Caco-2 (cell line): ENCODE data around the gene SDF2L1. TPM values are rescaled to one million over a fixed set of nuclear protein-coding genes. Genes with fewer than 3 reads are reported as not detected.

Experiments used
- BruUV-seq: library from RNA; stranded (reverse); fragments of 400-500 nt; replicated peaks from 2 replicates; lab custom pipeline; 2021; lab: Mats Ljungman, UMichigan
- CTCF ChIA-PET: fragments of 300-600 bp; sonication (Branson Sonifier 250); formaldehyde crosslinking; loops from one replicate; lab custom pipeline; 2022; ENCODE audit warnings: antibody characterized with exemption; lab: Charles Lee
- POLR2A ChIA-PET: fragments of 300-600 bp; sonication (Branson Sonifier 250); formaldehyde crosslinking; loops from one replicate; lab custom pipeline; 2022; ENCODE audit warnings: antibody characterized with exemption; lab: Charles Lee
- DNase-seq, 2 experiments: peaks; one replicate each; pipeline versions ENCODE4 v3.0.0 to v3.0.0-alpha.2; 2020 to 2022
- H3K27me3 ChIP-seq: replicated peaks from 2 replicates; pipeline ENCODE4 v1.6.0; 2011; ENCODE audit warnings: low read length; ENCODE audit not compliant: control insufficient read depth, insufficient read depth
- H3K36me3 ChIP-seq: 2 replicates; pipeline ENCODE4 v1.5.1; 2011; ENCODE audit warnings: low read length; ENCODE audit not compliant: control insufficient read depth, insufficient read depth
- H3K4me1 ChIP-seq: fragments of 250-450 bp; sonication (Bioruptor Pico); 2 replicates; pipeline ENCODE4 v1.5.1; 2020; ENCODE audit warnings: mild to moderate bottlenecking
- H3K4me3 ChIP-seq: 2 replicates; pipeline ENCODE4 v1.5.1; 2011; ENCODE audit warnings: low read depth, mild to moderate bottlenecking, control low read depth, low read length
- H3K9me3 ChIP-seq: fragments of 250-450 bp; sonication (Bioruptor Pico); 2 replicates; pipeline ENCODE4 v1.5.1; 2020; ENCODE audit warnings: mild to moderate bottlenecking, moderate library complexity
- H3K27ac Mint-ChIP-seq: one replicate; pipeline ENCODE4 v1.8.0; 2022; ENCODE audit warnings: mixed read lengths; ENCODE audit not compliant: unreplicated experiment
- H3K27me3 Mint-ChIP-seq: one replicate; pipeline ENCODE4 v1.8.0; 2022; ENCODE audit warnings: mixed read lengths; ENCODE audit not compliant: insufficient read depth, unreplicated experiment
- H3K36me3 Mint-ChIP-seq: one replicate; pipeline ENCODE4 v1.8.0; 2022; ENCODE audit warnings: mild to moderate bottlenecking, mixed read lengths; ENCODE audit not compliant: insufficient read depth, unreplicated experiment
- H3K4me1 Mint-ChIP-seq: one replicate; pipeline ENCODE4 v1.8.0; 2022; ENCODE audit warnings: low read depth, mixed read lengths; ENCODE audit not compliant: unreplicated experiment
- H3K4me3 Mint-ChIP-seq: one replicate; pipeline ENCODE4 v1.8.0; 2022; ENCODE audit warnings: mild to moderate bottlenecking, moderate library complexity, mixed read lengths; ENCODE audit not compliant: unreplicated experiment
- H3K9me3 Mint-ChIP-seq: one replicate; pipeline ENCODE4 v1.8.0; 2022; ENCODE audit warnings: mixed read lengths; ENCODE audit not compliant: unreplicated experiment
- intact Hi-C: fragments of 100-400 bp; cut with micrococcal nuclease; formaldehyde crosslinking; loops from one replicate; pipeline ENCODE4 v1.10.0; 2022; ENCODE audit not compliant: unreplicated experiment
- total RNA-seq: library from RNA; stranded (reverse); gene quantifications from 2 replicates; pipeline ENCODE4 v1.2.3, GENCODE V29; 2022
- TF ChIP-seq, protein P1 (sequence below), 2 experiments: fragments of 200-600 bp in 1 of 2; IDR thresholded peaks; 1 replicate in 1 of 2; 2 replicates in 1 of 2; pipeline versions ENCODE4 v1.5.1 to v1.8.0; 2011 to 2022; ENCODE audit warnings: antibody characterized with exemption in 1 of 2, control low read depth in 1 of 2, inconsistent platforms in 1 of 2, low read depth in 1 of 2, low read length in 1 of 2, mild to moderate bottlenecking in 1 of 2, moderate library complexity in 1 of 2; ENCODE audit not compliant: insufficient read depth in 1 of 2, severe bottlenecking in 1 of 2, unreplicated experiment in 1 of 2

Gene SDF2L1
- total RNA-seq, 1 experiment from 2014 or later = 48.5 TPM

DNA sequence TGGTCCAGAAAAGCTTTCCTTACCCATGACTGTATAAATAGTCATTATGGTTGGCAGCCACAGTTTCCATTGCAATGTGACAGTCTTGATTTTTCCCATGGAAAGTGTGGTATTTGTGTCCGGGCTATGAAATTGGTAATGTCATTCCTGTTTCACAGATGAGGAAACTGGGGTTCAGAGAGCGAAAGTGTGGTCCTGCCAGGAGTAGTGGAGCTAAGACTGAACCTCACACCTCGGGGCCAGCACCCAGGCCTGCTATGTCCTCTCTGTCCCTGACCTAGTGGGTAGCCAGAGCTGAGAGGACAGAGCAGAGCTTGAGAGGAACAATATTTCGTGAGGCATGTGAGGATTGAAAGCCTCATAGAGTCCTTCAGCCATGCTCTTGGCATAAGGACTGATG lies 11.1 kb upstream of the SDF2L1 start:
- ChIA-PET POLR2A (interaction anchor here (4.4 kb wide), 1 partner anchor 11 kb away, joined by 81 read pairs; the partner anchor contains the start of gene SDF2L1), CTCF (interaction anchor here (6.9 kb wide), 1 partner anchor 11 kb away, joined by 179 read pairs; the partner anchor contains the start of gene SDF2L1)
- Mint-ChIP-seq H3K4me3 (no peak overlapping the region), H3K27me3 (no peaks in the 10 kb centered on the region), H3K36me3 (peaks cover 39% of the 10 kb centered on the region), H3K9me3 (no peaks in the 10 kb centered on the region), H3K4me1 (no peaks in the 10 kb centered on the region), H3K27ac (no peak overlapping the region)
- H3K9me3 ChIP-seq = no peaks in the 10 kb centered on the region
- H3K4me1 ChIP-seq = peaks cover 5% of the 10 kb centered on the region; the same call in 1 of the 2 replicates
- BruUV-seq = no TSS peak
- no peak overlapping the region for H3K4me3 ChIP-seq
- TF ChIP-seq, protein P1, sequence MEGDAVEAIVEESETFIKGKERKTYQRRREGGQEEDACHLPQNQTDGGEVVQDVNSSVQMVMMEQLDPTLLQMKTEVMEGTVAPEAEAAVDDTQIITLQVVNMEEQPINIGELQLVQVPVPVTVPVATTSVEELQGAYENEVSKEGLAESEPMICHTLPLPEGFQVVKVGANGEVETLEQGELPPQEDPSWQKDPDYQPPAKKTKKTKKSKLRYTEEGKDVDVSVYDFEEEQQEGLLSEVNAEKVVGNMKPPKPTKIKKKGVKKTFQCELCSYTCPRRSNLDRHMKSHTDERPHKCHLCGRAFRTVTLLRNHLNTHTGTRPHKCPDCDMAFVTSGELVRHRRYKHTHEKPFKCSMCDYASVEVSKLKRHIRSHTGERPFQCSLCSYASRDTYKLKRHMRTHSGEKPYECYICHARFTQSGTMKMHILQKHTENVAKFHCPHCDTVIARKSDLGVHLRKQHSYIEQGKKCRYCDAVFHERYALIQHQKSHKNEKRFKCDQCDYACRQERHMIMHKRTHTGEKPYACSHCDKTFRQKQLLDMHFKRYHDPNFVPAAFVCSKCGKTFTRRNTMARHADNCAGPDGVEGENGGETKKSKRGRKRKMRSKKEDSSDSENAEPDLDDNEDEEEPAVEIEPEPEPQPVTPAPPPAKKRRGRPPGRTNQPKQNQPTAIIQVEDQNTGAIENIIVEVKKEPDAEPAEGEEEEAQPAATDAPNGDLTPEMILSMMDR (IDR thresholded peaks at IDR 0.05; ENCODE audit: insufficient read depth in 1 of 2, low read depth in 1 of 2, low read length in 1 of 2, severe bottlenecking in 1 of 2, unreplicated experiment in 1 of 2) = no peak
- peaks cover 4% of the 10 kb centered on the region; the same call in 1 of the 2 replicates for H3K36me3 ChIP-seq
- DNase-seq = no peak
- intact Hi-C loops = no loop called here
- no peaks in the 10 kb centered on the region for H3K27me3 ChIP-seq

- intact Hi-C loops = no loop called here
- H3K4me1 ChIP-seq = peaks cover 5% of the 10 kb centered on the region; the same call in 1 of the 2 replicates
- peaks cover 2% of the 10 kb centered on the region; the same call in 1 of the 2 replicates for H3K36me3 ChIP-seq
- ChIA-PET CTCF (interaction anchor here (0.6 to 6.9 kb wide), 3 partner anchors 10 to 542 kb away, joined by 3 to 179 read pairs (median 4); partner anchors contain the start of gene SDF2L1), POLR2A (interaction anchor here (2.5 kb wide), 1 partner anchor 10 kb away, joined by 9 read pairs; the partner anchor contains the start of gene SDF2L1)
- no peaks in the 10 kb centered on the region for H3K9me3 ChIP-seq
- no peak within 1 kb of the TSS for H3K4me3 ChIP-seq
- BruUV-seq = no TSS peak
- H3K36me3 Mint-ChIP-seq = peaks cover 26% of the 10 kb centered on the region
- no peaks in the 10 kb centered on the region for H3K4me1 Mint-ChIP-seq
- no peak within 1 kb of the TSS for H3K4me3 Mint-ChIP-seq
- H3K9me3 Mint-ChIP-seq = no peaks in the 10 kb centered on the region
- TF ChIP-seq, protein P1 (IDR thresholded peaks at IDR 0.05; ENCODE audit: insufficient read depth in 1 of 2, low read depth in 1 of 2, low read length in 1 of 2, severe bottlenecking in 1 of 2, unreplicated experiment in 1 of 2) = no peak
- peak; percentile 61 to 67 for DNase-seq
- no peak within 1 kb of the TSS for H3K27ac Mint-ChIP-seq
- no peaks in the 10 kb centered on the region for H3K27me3 Mint-ChIP-seq
- H3K27me3 ChIP-seq = no peaks in the 10 kb centered on the region
These were observed 9.7 kb upstream of the SDF2L1 start, which contains the start of gene CCDC116 for GRCh38 chr22:21632237-21632895. CCDC116 (plus strand) TSS chr22:21632760; CDS start chr22:21633182, 422 bp downstream.

- H3K4me1 Mint-ChIP-seq = no peaks in the 10 kb centered on the region
- no peaks in the 10 kb centered on the region for H3K27me3 Mint-ChIP-seq
- Histone ChIP-seq H3K36me3 (peaks cover 2% of the 10 kb centered on the region; the same call in 1 of the 2 replicates), H3K4me3 (no peak overlapping the region), H3K27me3 (no peaks in the 10 kb centered on the region), H3K9me3 (no peaks in the 10 kb centered on the region), H3K4me1 (peaks cover 7% of the 10 kb centered on the region)
- no peak for DNase-seq
- ChIA-PET CTCF (interaction anchor here (0.6 to 6.9 kb wide), 3 partner anchors 9 to 543 kb away, joined by 3 to 179 read pairs (median 4); partner anchors contain the start of gene SDF2L1), POLR2A (interaction anchor here (2.5 kb wide), 1 partner anchor 9 kb away, joined by 9 read pairs; the partner anchor contains the start of gene SDF2L1)
- no TSS peak for BruUV-seq
- intact Hi-C loops = no loop called here
- no peak overlapping the region for H3K4me3 Mint-ChIP-seq
- no peaks in the 10 kb centered on the region for H3K9me3 Mint-ChIP-seq
- TF ChIP-seq, protein P1 (IDR thresholded peaks at IDR 0.05; ENCODE audit: insufficient read depth in 1 of 2, low read depth in 1 of 2, low read length in 1 of 2, severe bottlenecking in 1 of 2, unreplicated experiment in 1 of 2) = no peak
- H3K36me3 Mint-ChIP-seq = peaks cover 20% of the 10 kb centered on the region
- no peak overlapping the region for H3K27ac Mint-ChIP-seq
These were observed 9.2 kb upstream of the SDF2L1 start for GRCh38 chr22:21632931-21633330.
